Inferior parietal cortex (tissue), 1 donor: ENCODE data around the gene DYDC1.
"Not testable (repeated sequence)": the region's sequence is repeated elsewhere in the genome, so short reads cannot be mapped to it uniquely, and the experiment has no call there.

Experiments
- DNase-seq: peaks from one replicate; pipeline ENCODE4 v3.0.0-alpha.2; 2016; ENCODE audit errors: extremely low spot score

DYDC1 gene

GRCh38 chr10:80344276-80344675 is 12.3 kb downstream of the DYDC1 start:
- no peak for DNase-seq

- DNase-seq = no peak
Observed at GRCh38 chr10:80333983-80334382, 22.6 kb downstream of the DYDC1 start.

- DNase-seq = no peak
Observed at GRCh38 chr10:80324891-80325364, 31.6 kb downstream of the DYDC1 start.

- DNase-seq = no peak
Observed at GRCh38 chr10:80324086-80324485, 32.5 kb downstream of the DYDC1 start.

GRCh38 chr10:80323311-80323710 is 33.2 kb downstream of the DYDC1 start:
- no peak for DNase-seq

GRCh38 chr10:80322711-80323110 is 33.8 kb downstream of the DYDC1 start:
- DNase-seq = no peak

- no peak for DNase-seq
Observed at GRCh38 chr10:80322158-80322557, 34.4 kb downstream of the DYDC1 start.

- DNase-seq = no peak
Observed at GRCh38 chr10:80321183-80321582, 35.4 kb downstream of the DYDC1 start.

GRCh38 chr10:80320377-80320776 is 36.2 kb downstream of the DYDC1 start:
- no peak for DNase-seq

- DNase-seq = no peak
Observed at GRCh38 chr10:80319725-80320290, 36.7 kb downstream of the DYDC1 start.

- DNase-seq = no peak
Observed at GRCh38 chr10:80319318-80319717, 37.2 kb downstream of the DYDC1 start.

GRCh38 chr10:80318742-80319141 is 37.8 kb downstream of the DYDC1 start:
- DNase-seq = no peak

- no peak for DNase-seq
Observed at GRCh38 chr10:80315391-80315790, 41.2 kb downstream of the DYDC1 start.

GRCh38 chr10:80313523-80313922 is 43.0 kb downstream of the DYDC1 start:
- DNase-seq = no peak

GRCh38 chr10:80305989-80306388 is 50.6 kb downstream of the DYDC1 start:
- DNase-seq = not testable (repeated sequence)

- no peak for DNase-seq
Observed at GRCh38 chr10:80296942-80297341, 59.6 kb downstream of the DYDC1 start.

- DNase-seq = no peak
Observed at GRCh38 chr10:80292607-80293239, 63.8 kb downstream of the DYDC1 start.

GRCh38 chr10:80290474-80291220 is 65.9 kb downstream of the DYDC1 start:
- no peak for DNase-seq

- no peak for DNase-seq
Observed at GRCh38 chr10:80289451-80290287, 66.9 kb downstream of the DYDC1 start, which contains the start of gene MAT1A. TSS of gene MAT1A (minus strand) at chr10:80289658. CDS start at chr10:80289423, 235 bp downstream.

- no peak for DNase-seq
Observed at GRCh38 chr10:80288849-80289248, 67.7 kb downstream of the DYDC1 start.
